Thyroid gland (tissue), 4 donors: ENCODE measurements around the gene GUCY1A2.

Experiments used
- CTCF ChIP-seq, 6 experiments: fragments of 200-600 bp in 3 of 6; fragments of 450-650 bp in 3 of 6; sonication (generic) in 3 of 6; IDR thresholded peaks; one replicate each; pipeline ENCODE4 v1.5.1; 2016 to 2019; ENCODE audit warnings: antibody characterized with exemption in 6 of 6, mild to moderate bottlenecking in 2 of 6, inconsistent platforms in 1 of 6, moderate library complexity in 1 of 6
- POLR2A ChIP-seq, 2 donors: fragments of 450-650 bp; IDR thresholded peaks; one replicate each; pipeline ENCODE4 v1.6.1; 2017; ENCODE audit warnings: antibody characterized with exemption in 2 of 2, mild to moderate bottlenecking in 2 of 2, moderate library complexity in 1 of 2

- TF ChIP-seq POLR2A (IDR thresholded peaks at IDR 0.05) (no peak), CTCF (IDR thresholded peaks at IDR 0.05) (no peak)
Observed at GRCh38 chr11:106785913-106786650, 232.2 kb downstream of the GUCY1A2 start.
